SKM-1 treated with dmso at 0.1 percent for 144 hours (cell line): ENCODE data around the gene CD209.

Experiments used
- DNase-seq: peaks from one replicate; lab custom pipeline; 2025; ENCODE audit not compliant: unreplicated experiment; lab: John Stamatoyannopoulos, UW

The CD209 gene

DNA sequence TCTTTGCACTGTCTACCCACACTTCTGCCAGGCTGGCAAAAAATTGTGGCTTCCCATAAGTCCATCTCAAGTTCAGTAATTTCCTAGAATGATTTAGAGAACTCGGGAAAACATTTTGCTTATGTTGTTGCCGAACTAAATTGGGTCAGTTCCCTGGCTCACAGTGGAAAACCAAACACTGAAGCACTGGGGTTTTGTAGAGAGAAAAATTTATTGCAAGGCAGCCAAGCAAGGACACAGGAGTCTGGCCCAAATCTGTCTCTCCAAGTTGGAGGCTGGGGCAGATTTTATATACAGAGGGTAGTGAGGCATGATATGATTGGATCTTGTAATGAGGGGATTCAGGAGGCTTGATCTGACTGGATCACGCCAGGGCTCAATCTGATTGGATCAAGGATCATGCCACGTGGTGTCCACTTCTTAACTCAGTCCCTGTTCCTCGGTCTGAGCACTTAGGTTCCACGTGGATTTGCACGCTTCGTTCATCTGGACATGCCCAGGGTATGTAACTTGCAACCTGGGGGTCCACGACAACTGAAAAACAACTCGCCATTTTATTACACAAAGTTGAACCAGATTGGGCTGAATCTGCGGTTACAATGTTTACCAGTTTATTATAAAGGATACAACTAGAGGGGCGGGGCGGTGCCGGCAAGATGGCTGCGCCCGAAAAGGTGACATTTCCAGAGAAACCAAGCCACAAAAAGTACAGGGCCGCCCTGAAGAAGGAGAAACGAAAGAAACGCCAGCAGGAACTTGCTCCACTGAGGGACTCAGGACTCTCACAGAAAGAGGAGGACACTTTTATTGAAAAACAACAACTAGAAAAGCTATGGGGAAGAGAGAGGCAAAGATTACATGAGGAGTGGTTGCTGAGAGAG, 7.3 kb downstream of the CD209 start:
- no peak for DNase-seq

DNA sequence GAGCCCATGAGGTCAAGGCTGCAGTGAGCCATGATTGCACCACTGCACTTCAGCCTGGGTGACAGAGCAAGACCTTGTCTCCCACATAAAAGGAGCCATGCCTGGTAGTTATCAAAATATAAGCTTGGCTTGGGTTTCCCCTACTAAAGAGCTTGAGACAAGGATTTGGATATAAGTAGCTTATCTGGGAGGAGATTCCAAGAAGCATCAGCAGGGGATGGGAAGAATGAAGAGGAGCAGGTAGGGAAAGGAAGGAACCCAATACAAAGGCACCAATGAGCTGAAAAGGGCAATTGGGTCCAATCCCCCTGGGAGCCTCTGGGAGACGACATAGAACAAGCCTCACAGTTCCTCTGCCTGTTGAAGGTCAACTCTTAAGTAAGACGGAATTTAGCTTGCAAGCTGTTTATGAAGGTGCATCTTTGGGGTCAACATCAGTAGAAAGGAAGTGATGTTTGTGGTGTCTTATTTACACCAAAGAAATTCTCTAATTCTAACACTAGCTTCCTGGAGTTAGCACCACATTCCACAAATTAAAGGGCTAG, 8.1 kb downstream of the CD209 start:
- no peak for DNase-seq

DNA sequence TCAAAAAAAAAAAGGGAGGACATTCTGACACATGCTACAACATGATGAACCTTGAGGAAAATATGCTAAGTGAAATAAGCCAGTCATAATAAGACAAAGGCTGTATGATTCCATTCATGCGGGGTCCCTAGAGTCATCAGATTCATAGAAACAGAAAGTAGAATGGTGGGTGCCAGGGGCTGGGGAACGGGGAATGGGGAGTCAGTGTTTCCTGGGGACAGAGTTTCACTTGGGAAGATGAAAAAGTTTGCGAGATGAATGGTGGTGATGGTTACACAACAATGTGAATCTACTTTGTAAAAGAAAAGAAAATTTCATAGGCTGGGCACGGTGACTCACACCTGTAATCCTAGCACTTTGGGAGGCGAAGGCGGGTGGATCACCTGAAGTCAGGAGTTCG, 9.3 kb downstream of the CD209 start:
- DNase-seq = no peak

DNA sequence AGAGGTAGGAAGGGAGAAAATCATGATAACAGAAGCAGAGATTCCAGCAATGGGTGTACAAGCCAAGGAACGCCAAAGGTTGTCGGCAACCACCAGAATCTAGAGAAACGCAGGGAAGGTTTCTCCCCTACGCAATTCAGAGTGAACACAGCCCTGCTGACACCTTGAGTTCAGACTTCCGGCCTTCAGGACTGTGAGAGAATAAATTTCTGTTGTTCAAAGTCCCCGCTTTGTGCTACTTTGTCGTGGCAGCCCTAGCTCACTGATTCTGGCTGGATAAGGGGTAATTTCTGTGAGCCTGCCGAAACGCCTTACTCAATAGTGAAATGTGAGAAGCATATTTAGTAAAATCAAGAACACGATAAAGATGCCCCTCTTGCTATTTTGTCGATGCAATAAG, 10.1 kb downstream of the CD209 start:
- DNase-seq = no peak

DNA sequence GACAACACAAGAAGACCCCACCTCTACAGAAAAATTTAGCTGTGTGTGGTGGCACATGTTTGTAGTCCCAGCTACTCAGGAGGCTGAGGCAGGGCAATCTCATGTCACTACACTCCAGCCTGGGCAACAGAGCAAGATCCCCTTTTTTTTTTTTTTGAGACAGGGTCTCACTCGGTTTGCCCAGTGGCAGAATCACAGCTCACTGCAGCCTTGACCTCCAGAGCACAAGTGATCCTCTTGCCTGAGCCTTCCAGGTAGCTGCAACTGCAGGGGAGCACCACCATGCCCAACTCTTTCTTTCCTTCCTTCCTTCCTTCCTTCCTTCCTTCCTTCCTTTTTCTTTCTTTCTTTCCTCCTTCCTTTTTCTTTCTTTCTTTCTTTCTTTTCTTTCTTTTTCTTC, 11.2 kb downstream of the CD209 start:
- no peak for DNase-seq

DNA sequence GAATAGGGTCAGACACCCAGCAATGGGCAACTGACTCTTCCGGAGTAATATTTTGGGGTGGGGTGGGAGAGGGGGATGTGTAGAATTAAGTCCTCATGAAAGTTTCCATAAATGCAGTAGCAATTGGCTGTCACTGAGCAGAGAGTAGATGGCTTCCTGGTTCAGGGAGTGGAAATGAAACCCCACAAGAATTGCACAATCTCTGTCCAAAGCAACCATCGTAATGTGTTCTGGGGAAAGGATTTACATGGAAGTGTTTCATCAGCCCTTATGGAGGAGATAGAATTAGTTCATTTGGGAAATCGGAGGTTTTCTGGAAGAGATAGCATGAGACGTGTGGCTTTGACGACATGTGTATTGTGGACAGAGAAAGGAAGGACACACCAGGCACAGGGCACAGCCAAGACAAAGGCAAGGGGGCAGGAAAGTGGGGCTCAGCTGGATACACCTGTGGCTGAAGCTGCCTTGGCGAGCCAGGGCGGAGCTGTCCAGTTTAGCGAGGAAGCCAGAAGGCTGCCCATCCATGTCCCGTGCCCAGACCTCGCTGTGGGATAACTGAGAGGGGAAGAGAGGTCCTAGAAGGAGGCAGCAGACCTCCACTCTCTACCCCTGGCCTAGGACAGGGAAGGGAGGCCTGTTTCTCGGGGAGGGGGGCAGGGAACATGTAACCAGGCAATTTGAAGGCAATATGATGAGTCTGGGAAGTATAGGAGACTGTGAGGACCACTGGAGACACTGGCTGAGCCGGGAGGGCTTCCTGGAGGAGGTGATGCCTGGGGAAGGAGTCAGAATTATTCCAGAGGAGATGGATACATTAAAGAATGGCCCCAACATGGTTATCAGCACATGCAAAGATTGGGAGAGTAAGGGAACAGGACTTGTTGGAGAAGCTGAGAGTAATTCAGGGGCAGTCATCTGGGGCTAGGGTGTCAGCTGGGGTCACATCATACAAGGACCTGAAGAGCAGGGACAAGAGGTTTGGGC, 12.8 kb downstream of the CD209 start:
- DNase-seq = peak; percentile 83

DNA sequence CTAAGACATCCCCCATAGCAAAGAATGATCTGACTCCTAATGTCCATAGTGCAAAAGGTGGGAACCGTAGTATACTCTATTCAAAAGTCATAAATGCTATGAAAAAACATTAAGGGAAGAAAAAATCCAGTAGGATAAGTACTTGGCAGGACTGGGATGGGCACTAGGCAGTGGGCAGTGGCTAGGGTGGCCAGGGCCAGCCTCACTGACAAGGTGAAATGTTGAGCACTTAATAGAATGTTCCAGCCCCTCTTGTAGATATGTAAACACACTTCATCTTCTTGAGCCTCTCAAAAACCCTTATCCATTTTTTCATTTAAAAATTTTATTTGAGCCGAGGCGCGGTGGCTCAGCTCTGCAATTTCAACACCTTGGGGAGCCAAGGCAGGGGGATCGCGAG, 14.0 kb downstream of the CD209 start:
- DNase-seq = no peak

DNA sequence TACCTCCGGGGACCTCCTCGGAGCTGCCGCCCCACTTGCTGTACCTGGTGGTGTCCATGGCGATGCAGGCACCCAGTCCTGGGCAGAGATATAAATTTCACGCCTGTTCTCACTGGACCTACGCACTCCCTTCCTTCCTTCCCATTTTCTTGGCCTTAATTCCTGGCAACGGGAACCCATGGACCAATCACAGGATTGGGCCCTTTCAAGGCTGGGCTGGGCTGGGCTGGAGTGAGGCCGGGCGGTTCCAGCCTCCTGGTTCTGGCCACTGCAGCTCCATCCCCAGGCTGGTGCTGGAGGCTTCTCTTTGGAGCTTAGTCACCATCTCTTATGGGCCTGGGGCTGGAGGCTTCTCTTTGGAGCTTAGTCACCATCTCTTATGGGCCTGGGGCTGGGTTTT, 15.3 kb downstream of the CD209 start, which contains the start of gene CLEC4G:
CLEC4G (minus strand) TSS at position 66 of the 400 bp plus-strand sequence; CDS start at position 58, 8 bp downstream.
- no peak for DNase-seq

DNA sequence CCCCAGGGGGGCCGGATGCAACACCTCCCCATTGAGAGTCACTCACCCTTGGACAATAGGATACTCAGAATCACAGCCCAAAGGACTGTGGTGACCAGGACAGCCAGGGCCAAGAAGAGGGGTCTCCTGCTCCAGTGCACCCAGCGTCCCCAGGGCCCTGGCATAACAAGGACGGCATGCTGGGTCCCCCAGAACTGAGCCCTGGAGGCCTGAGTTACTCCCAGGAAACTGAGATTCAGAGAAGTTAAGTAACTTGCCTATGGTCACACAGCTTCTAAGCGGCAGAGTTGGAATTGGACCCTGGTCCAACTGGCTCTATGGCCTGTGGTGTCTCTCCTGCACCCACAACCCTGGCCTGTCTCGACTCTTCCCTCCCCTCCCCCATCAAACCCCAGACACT, 15.7 kb downstream of the CD209 start:
- no peak for DNase-seq

DNA sequence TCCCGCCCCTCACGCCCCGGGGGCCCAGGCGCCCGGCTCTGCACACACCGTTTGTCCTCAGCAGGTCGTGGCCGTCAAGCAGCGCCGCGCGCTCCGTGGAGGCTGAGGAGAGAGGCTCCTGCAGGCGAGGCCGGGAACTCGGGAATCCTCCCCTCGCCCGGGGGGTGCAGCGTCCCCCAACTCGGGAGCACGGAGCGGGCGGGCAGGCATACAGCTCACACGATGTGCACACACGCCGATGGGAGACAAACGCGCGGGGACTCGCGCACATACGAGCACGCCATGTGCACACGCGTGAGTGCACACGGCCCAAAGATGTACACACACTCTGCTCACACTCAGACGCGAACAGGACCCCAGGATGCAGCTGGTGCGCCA, 16.1 kb downstream of the CD209 start:
- no peak for DNase-seq

DNA sequence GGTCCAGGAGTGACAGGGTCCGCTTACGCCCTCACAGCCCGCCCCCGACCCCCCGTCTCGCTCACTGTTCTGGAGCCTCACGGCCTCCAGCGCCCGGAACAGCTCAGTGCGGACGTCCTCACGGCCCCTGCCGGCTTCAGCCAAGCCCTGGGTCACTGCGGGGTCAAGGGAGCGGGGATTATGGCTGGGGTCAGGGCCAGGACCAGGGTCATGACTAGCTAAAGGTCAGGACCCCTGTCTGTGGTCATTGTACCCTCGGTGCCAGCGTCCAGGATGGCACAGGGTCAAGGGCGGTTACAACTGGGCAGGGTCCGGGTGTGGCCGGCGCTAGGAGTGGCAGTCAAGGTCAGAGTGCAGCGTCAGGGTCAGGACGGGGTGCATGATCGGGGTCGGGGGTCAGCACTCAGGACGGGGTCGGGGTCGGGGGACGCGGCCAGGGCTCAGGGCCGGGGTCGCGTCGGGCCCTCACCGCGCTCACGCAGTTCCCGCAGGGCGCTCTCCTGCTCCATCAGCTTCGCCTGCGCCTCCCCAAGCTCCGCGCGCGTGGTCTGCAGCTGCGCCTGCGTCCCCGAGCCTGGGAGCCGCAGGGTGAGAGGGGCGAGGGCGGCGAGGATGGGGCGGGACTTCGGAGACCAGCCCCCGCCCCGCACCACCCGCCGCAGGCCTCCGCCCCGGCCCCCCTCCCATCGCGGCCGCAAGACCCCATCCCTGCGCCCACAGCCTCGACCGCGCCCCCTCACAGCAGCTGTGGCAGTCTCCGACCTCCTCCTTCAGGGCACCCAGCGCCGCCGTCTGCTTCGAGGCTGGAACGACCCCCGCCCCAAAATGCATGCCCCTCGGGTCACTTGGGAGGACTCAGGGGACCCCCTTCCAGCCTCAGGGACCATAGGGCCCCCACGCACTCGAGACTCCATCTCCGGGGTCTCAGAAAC, 16.8 kb downstream of the CD209 start:
- no peak for DNase-seq

DNA sequence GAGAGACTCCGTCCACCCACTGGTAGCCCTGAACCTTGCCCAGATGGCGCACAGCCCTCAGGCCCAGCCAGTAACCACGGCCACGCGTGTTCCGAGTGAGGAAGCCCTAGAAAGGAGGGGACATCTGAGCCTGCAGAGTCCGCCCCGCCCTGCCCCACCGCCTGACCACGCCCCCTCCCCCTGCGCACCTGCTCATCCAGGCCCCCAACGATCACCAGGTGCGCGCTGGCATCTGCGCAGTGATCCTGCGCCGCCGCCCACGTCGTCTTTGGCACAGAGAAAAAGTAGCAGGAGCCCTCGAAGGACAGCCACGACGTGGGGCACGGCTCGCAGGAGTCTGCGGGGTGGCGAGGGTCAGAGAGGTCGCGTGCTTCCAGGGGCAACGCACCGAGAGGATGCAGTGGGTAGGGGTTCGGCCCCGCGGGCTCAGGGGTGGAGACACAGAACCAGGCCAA, 17.5 kb downstream of the CD209 start:
- DNase-seq = no peak

DNA sequence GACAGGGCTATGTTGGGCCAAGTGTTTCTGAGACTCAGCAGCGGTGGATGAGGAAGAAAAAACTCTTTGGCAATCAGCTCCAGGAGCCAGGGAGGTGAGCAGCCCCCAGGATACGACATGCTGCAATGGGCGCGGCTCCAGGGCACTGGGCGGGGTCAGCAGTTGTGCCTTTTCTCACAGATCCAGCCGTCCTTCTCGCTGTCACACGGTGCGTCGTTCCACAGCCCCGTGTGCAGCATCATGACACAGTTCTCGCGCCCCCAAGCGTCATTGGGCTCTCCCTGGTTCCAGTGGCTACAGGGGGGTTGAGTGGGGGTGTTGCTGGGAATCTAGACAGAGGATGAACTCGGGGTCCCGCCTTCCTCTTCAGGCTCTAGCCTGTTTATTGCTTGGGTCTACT, 18.1 kb downstream of the CD209 start:
- no peak for DNase-seq

DNA sequence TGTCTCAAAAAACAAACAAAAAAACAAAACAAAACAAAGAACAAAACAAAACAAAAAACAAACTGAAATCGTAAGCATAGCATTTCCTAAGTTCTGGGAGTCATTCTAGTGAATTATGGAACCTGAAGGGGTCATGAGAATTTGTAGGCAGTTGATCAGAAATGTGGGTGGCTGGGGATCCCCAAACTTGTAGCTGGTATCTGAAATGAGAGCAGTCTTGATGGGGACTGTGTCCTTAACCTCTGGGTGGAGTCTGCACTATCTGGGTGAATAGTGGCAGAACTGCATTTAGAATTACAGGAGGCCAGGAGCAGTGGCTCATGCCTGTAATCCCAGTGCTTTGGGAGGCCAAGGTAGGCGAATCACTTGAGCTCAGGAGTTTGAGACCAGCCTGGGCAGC, 21.5 kb downstream of the CD209 start:
- no peak for DNase-seq

DNA sequence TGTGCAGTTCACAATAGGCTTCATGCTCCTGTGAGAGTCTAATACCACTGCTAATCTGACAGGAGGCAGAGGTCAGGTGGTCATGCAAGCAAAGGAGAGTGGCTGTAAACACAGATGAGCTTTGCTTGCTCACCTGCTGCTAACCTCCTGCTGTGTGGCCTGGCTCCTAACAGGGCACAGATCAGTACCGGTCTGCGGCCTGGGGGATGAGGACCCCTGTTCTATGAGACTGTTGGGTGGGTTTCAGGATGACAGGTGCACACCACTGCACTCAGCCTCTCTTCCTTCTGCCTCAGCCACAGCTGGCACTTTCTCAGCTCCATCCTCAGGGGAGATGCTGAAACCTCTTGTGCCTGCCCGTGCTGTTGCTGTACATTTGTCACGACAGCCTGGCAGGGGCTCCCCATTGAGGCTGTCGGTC, 25.1 kb downstream of the CD209 start:
- DNase-seq = no peak

DNA sequence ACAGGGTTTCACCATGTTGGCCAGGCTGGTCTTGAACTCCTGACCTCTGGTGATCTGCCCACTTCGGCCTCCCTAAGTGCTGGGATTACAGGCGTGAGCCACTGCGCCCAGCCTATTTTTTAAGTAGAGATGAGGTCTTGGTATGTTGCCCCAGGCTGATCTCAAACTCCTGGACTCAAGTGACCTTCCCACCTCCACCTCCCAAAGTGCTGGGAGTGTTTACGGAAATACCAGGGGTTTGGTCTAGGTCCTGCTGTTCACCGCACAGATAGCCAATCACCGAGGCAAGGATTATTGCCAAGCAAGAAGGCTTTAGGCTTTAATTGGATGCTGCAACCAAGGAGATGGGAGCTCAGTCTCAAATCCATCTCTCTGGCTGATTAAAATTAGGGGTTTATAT, 27.0 kb downstream of the CD209 start:
- DNase-seq = no peak

DNA sequence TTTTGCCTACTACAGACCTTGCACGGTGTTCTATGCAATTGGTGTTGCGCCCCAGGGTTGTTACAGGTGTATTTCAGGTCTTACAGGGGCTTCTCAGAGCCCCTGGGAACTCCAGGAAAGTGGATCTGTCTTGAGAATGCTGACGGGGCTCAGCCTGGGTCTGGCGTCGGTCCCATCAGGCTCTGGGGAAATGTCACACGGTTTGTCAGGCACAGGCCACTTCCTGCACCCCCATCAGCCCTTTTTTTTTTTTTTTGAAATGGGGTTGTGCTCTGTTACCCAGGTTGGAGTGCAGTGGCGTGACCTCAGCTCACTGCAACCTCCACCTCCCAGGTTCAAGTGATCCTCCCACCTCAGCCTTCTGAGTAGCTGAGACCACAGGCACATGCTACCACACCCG, 28.7 kb downstream of the CD209 start:
- DNase-seq = no peak

DNA sequence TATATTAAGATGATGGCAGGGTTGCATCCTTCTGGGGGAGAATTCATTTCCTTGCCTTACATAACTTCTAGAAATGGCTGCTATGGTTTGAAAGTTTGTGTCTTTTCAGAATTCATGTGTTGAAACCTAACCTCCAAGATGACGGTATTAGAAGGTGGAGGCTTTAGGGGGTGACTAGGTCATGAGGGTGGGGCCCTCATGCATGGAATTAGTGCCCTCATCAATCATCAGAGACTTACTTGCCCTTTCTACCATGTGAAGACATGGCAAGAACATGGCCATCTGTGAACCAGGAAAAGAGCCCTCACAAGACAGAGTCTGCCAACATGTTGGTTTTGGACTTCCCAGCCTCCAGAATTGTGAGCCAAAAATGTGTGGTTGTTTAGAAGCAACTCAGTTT, 30.6 kb downstream of the CD209 start:
- DNase-seq = no peak

DNA sequence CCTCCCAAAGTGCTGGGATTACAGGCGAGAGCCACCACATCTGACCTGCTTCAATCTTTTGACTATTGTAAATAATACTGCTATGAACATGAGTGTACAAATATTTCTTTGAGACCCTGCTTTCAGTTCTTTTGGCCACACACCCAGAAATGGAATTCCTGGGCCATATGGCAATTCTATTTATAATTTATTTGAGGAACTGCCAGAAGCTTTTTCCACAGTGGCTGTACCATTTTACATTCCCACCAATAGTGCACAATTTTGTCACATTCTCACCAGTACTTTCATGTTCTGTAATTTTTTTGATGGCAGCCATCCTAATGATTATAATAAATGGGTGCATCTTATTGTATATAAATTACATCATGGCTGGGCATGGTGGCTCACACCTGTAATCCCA, 31.7 kb downstream of the CD209 start:
- DNase-seq = no peak

DNA sequence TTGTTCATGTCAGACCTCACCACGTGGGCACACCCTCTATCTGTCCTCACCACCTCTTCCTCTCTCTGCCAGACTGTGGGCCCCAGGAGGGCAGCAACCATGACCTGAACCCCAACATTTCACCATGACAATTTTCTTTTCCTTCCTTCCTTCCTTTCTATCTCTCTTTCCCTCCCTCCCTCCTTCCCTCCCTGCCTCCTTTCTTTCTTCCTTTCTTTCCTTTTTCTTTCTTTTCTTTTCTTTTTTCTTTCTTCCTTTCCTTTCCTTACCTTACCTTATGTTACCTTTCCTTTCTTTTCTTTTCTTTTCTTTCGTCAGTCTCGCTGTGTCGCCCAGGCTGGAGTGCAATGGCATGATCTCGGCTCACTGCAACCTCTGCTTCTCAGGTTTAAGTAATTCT, 36.7 kb downstream of the CD209 start:
- no peak for DNase-seq
